Panc1 (cell line): ENCODE results near the gene FAM131B. TPM values are rescaled to one million over a fixed set of nuclear protein-coding genes. Genes with fewer than 3 reads are reported as not detected.

Source experiments
- ATAC-seq: fragments of 200-7000 bp; cut with Tn5 transposase; 2 replicates; pipeline ENCODE4 v1.9.1; 2020; ENCODE audit warnings: mild to moderate bottlenecking, moderate library complexity
- BruUV-seq: library from RNA; stranded (reverse); fragments of 400-500 nt; replicated peaks from 2 replicates; lab custom pipeline; 2021; lab: Mats Ljungman, UMichigan
- CTCF ChIA-PET: fragments of 300-600 bp; sonication (Branson Sonifier 250); formaldehyde crosslinking; loops from one replicate; lab custom pipeline; 2022; ENCODE audit warnings: antibody characterized with exemption; lab: Charles Lee
- POLR2A ChIA-PET: fragments of 300-600 bp; sonication (Branson Sonifier 250); formaldehyde crosslinking; loops from one replicate; lab custom pipeline; 2022; ENCODE audit warnings: antibody characterized with exemption; lab: Charles Lee
- DNase-seq: peaks from one replicate; pipeline ENCODE4 v3.0.0-alpha.2; 2010; ENCODE audit warnings: low read depth, low spot score
- H3K27ac ChIP-seq: 2 replicates; pipeline ENCODE4 v1.5.1; 2011; ENCODE audit warnings: mild to moderate bottlenecking, low read length, inconsistent platforms
- H3K27me3 ChIP-seq: fragments of 200-500 bp; sonication (Bioruptor generic); 2 replicates; pipeline ENCODE4 v1.6.0; 2014; ENCODE audit warnings: low read length, inconsistent platforms; ENCODE audit not compliant: control insufficient read depth, insufficient read depth
- H3K36me3 ChIP-seq: fragments of 200-500 bp; sonication (Bioruptor generic); 2 replicates; pipeline ENCODE4 v1.5.1; 2014; ENCODE audit warnings: inconsistent platforms, mild to moderate bottlenecking, low read length, moderate library complexity; ENCODE audit not compliant: control insufficient read depth, insufficient read depth
- H3K4me1 ChIP-seq: 2 replicates; pipeline ENCODE4 v1.5.1; 2011; ENCODE audit warnings: inconsistent platforms, mild to moderate bottlenecking, low read length, moderate library complexity; ENCODE audit not compliant: control insufficient read depth, insufficient read depth
- H3K4me3 ChIP-seq, 2 experiments: 2 replicates each; pipeline ENCODE4 v1.5.1; 2011 to 2012; ENCODE audit warnings: low read depth in 2 of 2, low read length in 2 of 2, mild to moderate bottlenecking in 2 of 2, inconsistent platforms in 1 of 2, moderate library complexity in 1 of 2
- H3K9me3 ChIP-seq: fragments of 200-500 bp; sonication (Bioruptor generic); 2 replicates; pipeline ENCODE4 v1.5.1; 2014; ENCODE audit warnings: low read depth, mild to moderate bottlenecking, inconsistent platforms, low read length, moderate library complexity; ENCODE audit not compliant: control insufficient read depth, insufficient read depth
- POLR2AphosphoS5 ChIP-seq: IDR thresholded peaks from 2 replicates; pipeline ENCODE4 v1.6.1; 2012; ENCODE audit warnings: mild to moderate bottlenecking, low read depth, low read length, moderate library complexity
- SIN3A ChIP-seq: IDR thresholded peaks from 2 replicates; pipeline ENCODE4 v1.6.1; 2012; ENCODE audit warnings: low read depth, mild to moderate bottlenecking, low read length, moderate library complexity, borderline replicate concordance; ENCODE audit not compliant: insufficient read depth
- TCF7L2 ChIP-seq: IDR thresholded peaks from 2 replicates; pipeline ENCODE4 v1.6.1; 2011; ENCODE audit warnings: mild to moderate bottlenecking, low read depth, low read length, inconsistent platforms
- in situ Hi-C: cut with HindIII; loops from 2 replicates; pipeline ENCODE4 v1.10.0; 2016; ENCODE audit warnings: low sequenced_read_pairs, low pct_unique_long_range_greater_than_20kb
- intact Hi-C: fragments of 100-400 bp; cut with micrococcal nuclease; formaldehyde crosslinking; loops from one replicate; pipeline ENCODE4 v1.10.0; 2022; ENCODE audit not compliant: unreplicated experiment
- total RNA-seq: library from RNA; stranded (reverse); gene quantifications from one replicate; pipeline ENCODE4 v1.2.1, GENCODE V29; 2021; ENCODE audit not compliant: unreplicated experiment
- TF ChIP-seq, protein P1 (sequence below): fragments of 450-650 bp; IDR thresholded peaks from 2 replicates; pipeline ENCODE4 v1.5.1; 2017; ENCODE audit warnings: mild to moderate bottlenecking
- TF ChIP-seq, protein P2 (sequence below), 2 experiments: IDR thresholded peaks; 2 replicates each; pipeline ENCODE4 v1.6.1; 2011 to 2012; ENCODE audit warnings: low read depth in 2 of 2, control low read depth in 1 of 2, low read length in 1 of 2, mild to moderate bottlenecking in 1 of 2, moderate library complexity in 1 of 2; ENCODE audit not compliant: insufficient read depth in 1 of 2

FAM131B gene
- total RNA-seq, 1 experiment from 2014 or later = 1.5 TPM

DNA sequence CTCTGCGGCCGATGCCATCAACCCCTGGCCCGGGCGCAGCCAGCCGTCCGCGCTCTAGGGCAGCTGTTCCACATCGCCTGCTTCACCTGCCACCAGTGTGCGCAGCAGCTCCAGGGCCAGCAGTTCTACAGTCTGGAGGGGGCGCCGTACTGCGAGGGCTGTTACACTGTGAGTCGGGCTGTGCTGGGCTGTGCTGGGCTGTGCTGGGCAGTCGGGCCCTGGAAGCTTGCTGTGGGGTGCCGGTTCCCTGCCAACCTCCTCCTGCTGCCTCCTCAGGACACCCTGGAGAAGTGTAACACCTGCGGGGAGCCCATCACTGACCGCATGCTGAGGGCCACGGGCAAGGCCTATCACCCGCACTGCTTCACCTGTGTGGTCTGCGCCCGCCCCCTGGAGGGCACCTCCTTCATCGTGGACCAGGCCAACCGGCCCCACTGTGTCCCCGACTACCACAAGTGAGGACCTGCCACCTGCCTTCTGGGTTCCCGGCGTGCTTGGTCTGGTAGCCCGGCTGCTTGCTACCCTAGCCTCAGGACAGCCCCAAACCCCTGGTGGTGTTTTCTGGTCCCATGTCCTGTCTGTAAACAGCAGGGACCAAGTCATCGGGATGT, 26.1 kb upstream of the FAM131B start:
- TF ChIP-seq POLR2AphosphoS5 = no peak
- TF ChIP-seq, protein P1, sequence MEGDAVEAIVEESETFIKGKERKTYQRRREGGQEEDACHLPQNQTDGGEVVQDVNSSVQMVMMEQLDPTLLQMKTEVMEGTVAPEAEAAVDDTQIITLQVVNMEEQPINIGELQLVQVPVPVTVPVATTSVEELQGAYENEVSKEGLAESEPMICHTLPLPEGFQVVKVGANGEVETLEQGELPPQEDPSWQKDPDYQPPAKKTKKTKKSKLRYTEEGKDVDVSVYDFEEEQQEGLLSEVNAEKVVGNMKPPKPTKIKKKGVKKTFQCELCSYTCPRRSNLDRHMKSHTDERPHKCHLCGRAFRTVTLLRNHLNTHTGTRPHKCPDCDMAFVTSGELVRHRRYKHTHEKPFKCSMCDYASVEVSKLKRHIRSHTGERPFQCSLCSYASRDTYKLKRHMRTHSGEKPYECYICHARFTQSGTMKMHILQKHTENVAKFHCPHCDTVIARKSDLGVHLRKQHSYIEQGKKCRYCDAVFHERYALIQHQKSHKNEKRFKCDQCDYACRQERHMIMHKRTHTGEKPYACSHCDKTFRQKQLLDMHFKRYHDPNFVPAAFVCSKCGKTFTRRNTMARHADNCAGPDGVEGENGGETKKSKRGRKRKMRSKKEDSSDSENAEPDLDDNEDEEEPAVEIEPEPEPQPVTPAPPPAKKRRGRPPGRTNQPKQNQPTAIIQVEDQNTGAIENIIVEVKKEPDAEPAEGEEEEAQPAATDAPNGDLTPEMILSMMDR = no peak
- TF ChIP-seq, protein P2, sequence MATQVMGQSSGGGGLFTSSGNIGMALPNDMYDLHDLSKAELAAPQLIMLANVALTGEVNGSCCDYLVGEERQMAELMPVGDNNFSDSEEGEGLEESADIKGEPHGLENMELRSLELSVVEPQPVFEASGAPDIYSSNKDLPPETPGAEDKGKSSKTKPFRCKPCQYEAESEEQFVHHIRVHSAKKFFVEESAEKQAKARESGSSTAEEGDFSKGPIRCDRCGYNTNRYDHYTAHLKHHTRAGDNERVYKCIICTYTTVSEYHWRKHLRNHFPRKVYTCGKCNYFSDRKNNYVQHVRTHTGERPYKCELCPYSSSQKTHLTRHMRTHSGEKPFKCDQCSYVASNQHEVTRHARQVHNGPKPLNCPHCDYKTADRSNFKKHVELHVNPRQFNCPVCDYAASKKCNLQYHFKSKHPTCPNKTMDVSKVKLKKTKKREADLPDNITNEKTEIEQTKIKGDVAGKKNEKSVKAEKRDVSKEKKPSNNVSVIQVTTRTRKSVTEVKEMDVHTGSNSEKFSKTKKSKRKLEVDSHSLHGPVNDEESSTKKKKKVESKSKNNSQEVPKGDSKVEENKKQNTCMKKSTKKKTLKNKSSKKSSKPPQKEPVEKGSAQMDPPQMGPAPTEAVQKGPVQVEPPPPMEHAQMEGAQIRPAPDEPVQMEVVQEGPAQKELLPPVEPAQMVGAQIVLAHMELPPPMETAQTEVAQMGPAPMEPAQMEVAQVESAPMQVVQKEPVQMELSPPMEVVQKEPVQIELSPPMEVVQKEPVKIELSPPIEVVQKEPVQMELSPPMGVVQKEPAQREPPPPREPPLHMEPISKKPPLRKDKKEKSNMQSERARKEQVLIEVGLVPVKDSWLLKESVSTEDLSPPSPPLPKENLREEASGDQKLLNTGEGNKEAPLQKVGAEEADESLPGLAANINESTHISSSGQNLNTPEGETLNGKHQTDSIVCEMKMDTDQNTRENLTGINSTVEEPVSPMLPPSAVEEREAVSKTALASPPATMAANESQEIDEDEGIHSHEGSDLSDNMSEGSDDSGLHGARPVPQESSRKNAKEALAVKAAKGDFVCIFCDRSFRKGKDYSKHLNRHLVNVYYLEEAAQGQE (IDR thresholded peaks at IDR 0.05; ENCODE audit: insufficient read depth in 1 of 2, low read depth in 2 of 2, low read length in 1 of 2) = no peak
- TF ChIP-seq SIN3A = no peak
- no peak for TF ChIP-seq TCF7L2
- no TSS peak for BruUV-seq
- intact Hi-C loops (no loop called here), in situ Hi-C loops (no loop called here)
- ChIA-PET POLR2A (no interaction called here), CTCF (no interaction called here)
- Histone ChIP-seq H3K4me3 (no peak overlapping the region), H3K4me1 (no peaks in the 10 kb centered on the region), H3K9me3 (no peaks in the 10 kb centered on the region), H3K36me3 (peaks cover 3% of the 10 kb centered on the region; the same call in 1 of the 2 replicates), H3K27me3 (no peaks in the 10 kb centered on the region), H3K27ac (no peak overlapping the region)
- no peak for ATAC-seq
- no peak for DNase-seq

DNA sequence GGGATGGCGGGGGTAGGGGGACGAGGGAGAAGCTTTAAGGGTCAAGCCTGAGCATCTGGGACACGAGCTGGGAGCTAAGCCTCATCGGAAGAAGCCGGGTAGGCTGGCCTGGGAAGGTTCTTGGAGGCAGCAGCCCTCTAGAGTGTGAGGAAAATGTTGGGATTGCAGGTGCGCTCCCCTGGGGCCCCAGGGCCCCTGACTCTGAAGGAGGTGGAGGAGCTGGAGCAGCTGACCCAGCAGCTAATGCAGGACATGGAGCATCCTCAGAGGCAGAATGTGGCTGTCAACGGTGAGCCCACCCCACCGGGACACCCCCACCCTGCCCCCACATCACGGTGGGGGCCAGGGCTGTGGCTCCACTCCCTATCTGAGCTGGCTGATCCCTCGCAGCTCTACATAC, 25.5 kb upstream of the FAM131B start:
- no peak for TF ChIP-seq TCF7L2
- TF ChIP-seq, protein P1 = no peak
- TF ChIP-seq, protein P2 (IDR thresholded peaks at IDR 0.05; ENCODE audit: insufficient read depth in 1 of 2, low read depth in 2 of 2, low read length in 1 of 2) = no peak
- no peak for TF ChIP-seq SIN3A
- TF ChIP-seq POLR2AphosphoS5 = no peak
- Histone ChIP-seq H3K9me3 (no peaks in the 10 kb centered on the region), H3K27ac (no peak overlapping the region), H3K4me1 (no peaks in the 10 kb centered on the region), H3K4me3 (no peak overlapping the region), H3K27me3 (no peaks in the 10 kb centered on the region), H3K36me3 (peaks cover 3% of the 10 kb centered on the region; the same call in 1 of the 2 replicates)
- ChIA-PET CTCF (no interaction called here), POLR2A (no interaction called here)
- DNase-seq (no peak), ATAC-seq (no peak)
- in situ Hi-C loops = no loop called here
- intact Hi-C loops = no loop called here
- BruUV-seq = no TSS peak
